GM13977 (cell line): ENCODE data around the gene CYP26B1.

Experiments used
- DNase-seq: peaks from one replicate; pipeline ENCODE4 v3.0.0; 2012; ENCODE audit warnings: low spot score
- in situ Hi-C: fragments of 300-500 bp; cut with MboI; formaldehyde crosslinking; loops from one replicate; pipeline ENCODE4 v1.12.0; 2022; ENCODE audit warnings: low sequenced_read_pairs, low pct_unique_long_range_greater_than_20kb, mixed read lengths, inconsistent platforms; ENCODE audit not compliant: unreplicated experiment
- TF ChIP-seq, protein P1 (sequence below): IDR thresholded peaks from 2 replicates; pipeline ENCODE4 v1.5.1; 2012; ENCODE audit warnings: mild to moderate bottlenecking, control low read depth; ENCODE audit not compliant: insufficient read depth; ENCODE audit errors: extremely low read depth, missing control alignments

Gene CYP26B1

DNA sequence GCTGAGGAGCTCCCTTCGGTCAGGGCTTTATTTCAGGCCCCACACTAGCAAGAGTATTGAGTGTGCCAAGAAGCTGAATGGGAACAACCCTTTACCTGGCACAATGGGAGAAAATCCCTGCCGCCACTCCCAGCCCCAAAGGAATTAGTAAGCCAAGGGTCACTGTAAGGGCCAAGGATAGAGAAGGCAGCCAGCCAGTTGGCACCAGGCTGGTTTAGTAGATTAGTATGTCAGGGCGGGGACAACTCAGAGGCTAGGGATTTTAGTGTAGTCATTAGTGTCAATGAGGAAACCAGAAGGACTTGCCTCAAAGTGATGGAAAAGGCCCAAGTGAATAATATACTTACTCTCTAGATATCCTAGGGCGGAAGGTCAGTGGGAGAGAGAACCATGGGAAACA is 34.9 kb upstream of the CYP26B1 start:
- in situ Hi-C loops, result no loop called here
- no peak for DNase-seq
- TF ChIP-seq, protein P1, sequence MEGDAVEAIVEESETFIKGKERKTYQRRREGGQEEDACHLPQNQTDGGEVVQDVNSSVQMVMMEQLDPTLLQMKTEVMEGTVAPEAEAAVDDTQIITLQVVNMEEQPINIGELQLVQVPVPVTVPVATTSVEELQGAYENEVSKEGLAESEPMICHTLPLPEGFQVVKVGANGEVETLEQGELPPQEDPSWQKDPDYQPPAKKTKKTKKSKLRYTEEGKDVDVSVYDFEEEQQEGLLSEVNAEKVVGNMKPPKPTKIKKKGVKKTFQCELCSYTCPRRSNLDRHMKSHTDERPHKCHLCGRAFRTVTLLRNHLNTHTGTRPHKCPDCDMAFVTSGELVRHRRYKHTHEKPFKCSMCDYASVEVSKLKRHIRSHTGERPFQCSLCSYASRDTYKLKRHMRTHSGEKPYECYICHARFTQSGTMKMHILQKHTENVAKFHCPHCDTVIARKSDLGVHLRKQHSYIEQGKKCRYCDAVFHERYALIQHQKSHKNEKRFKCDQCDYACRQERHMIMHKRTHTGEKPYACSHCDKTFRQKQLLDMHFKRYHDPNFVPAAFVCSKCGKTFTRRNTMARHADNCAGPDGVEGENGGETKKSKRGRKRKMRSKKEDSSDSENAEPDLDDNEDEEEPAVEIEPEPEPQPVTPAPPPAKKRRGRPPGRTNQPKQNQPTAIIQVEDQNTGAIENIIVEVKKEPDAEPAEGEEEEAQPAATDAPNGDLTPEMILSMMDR, result no peak

DNA sequence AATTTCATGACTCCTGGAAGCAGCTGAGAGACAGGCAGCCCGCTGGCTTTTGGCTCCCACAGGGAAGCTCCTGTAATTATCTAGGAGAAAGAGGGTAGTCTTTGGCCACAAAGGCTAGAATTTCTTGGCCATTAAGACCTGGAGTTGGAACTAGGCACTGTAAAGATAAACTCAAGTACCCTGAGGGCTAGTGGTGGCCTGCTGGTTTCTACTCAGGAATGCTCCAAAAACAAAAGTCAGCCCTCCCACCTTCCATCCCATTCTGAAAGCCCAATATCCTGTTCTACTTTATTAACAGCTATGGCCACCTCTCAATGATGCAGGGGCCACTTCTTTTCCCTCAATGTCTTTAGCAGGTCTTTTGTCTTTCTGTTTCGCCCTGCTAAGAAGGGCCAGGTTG is 34.0 kb upstream of the CYP26B1 start:
- TF ChIP-seq, protein P1, result no peak
- no peak for DNase-seq

DNA sequence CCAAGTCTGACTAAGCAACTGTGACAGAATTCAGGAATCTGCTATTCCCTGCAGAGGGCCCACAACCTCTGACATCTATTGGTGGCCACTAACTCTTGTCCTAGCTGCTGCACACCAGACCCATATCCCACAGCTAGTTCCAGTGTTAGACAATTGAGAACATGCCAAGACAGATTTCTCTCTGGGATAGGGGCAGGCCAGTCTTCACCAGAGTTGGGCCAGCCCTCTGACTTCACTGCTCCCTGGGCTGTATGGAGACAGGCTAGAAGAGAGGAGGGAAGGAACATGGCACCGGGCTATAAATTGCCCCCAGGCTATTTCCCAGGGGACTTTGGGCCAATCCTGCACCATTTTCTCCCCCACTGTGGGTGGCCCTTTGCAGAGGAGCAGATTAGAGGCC is 32.7 kb upstream of the CYP26B1 start:
- in situ Hi-C loops, result no loop called here
- TF ChIP-seq, protein P1, result no peak
- DNase-seq, result no peak

More for the DNA sequence above, 34.0 kb upstream of the CYP26B1 start:
- in situ Hi-C loops, result no loop called here

DNA sequence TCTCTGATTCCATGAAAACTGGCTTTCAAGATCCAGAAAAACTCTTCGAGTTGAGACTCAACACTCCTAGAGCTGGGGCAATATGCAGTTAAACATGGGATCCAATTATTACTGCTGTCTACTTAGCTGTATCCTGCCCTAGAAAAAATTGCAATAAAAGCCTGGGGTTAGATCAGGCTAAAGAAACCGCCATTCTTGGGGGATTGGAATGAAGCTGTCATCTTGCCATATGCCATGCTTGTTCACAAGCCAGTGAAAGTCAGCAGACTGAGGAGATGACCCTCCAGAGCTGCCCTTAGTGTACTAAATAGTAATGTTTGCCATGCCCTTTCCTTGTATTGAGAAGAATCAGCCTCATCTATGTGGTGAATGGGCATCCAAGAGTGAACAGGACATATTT is 30.9 kb upstream of the CYP26B1 start:
- in situ Hi-C loops, result no loop called here
- TF ChIP-seq, protein P1, result no peak
- DNase-seq, result no peak

DNA sequence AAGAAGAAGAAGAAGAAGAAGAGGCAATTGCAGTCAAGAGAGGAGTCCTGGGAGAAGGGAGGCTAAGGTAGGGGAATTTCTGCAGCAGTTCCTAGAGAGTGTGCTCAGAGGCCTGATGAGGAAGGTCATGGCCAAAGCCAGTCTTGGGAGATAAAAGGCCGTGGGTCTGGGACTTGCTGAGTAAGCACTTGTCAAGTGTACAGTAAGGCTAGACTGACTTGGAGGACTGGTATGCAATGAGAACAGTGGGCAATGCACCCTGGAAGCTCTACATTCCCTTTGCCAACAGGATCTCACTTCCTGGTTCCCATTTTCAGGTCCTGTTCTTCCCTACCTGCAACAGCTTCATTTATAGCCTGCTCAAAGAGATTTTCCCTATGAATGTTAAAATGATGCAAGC is 28.6 kb upstream of the CYP26B1 start:
- DNase-seq, result no peak
- TF ChIP-seq, protein P1, result no peak
- in situ Hi-C loops, result no loop called here

DNA sequence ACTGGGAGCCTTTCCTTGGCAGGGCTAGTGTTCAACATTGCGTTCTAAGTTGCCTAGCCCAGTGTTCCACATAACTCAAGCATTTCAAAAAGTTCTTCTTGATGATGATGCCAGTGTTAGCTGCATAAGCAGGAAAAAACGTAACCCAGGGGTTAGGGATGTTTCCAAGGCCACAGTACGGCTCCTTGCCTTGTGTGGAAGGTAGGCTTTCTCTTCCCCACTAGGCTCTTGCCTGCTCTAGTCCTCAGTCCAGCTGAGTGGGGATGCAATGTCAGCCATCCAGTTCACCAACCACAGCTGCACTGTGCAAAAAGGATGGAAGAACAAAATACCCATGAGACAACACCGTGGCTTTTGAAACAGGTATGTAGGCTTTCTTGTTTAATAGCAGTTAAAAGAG is 28.0 kb upstream of the CYP26B1 start:
- DNase-seq, result no peak
- TF ChIP-seq, protein P1, result no peak
- in situ Hi-C loops, result no loop called here
